Ascending aorta (tissue), 2 donors: ENCODE measurements around the gene PSMB5. TPM values are rescaled to one million over a fixed set of nuclear protein-coding genes. Genes with fewer than 3 reads are reported as not detected.

ENCODE experiments used
- DNase-seq, 2 donors: peaks; one replicate each; pipeline ENCODE4 v3.0.0-alpha.2; 2019; ENCODE audit warnings: low spot score in 2 of 2
- H3K27ac ChIP-seq, 2 donors: fragments of 200-600 bp; sonication (generic); one replicate each; pipeline ENCODE4 v1.5.1; 2016 to 2017; ENCODE audit warnings: mild to moderate bottlenecking in 1 of 2
- H3K27me3 ChIP-seq: fragments of 200-600 bp; sonication (generic); one replicate; pipeline ENCODE4 v1.5.1; 2017
- H3K36me3 ChIP-seq, 2 donors: fragments of 200-600 bp; sonication (generic); one replicate each; pipeline ENCODE4 v1.5.1; 2016
- H3K4me1 ChIP-seq, 2 donors: fragments of 200-600 bp; sonication (generic); one replicate each; pipeline ENCODE4 v1.5.1; 2016 to 2017; ENCODE audit warnings: mild to moderate bottlenecking in 1 of 2
- H3K4me3 ChIP-seq, 2 donors: fragments of 200-600 bp; sonication (generic); one replicate each; pipeline ENCODE4 v1.5.1; 2016 to 2017; ENCODE audit warnings: mild to moderate bottlenecking in 1 of 2
- H3K9me3 ChIP-seq, 2 donors: fragments of 200-600 bp; sonication (generic); one replicate each; pipeline ENCODE4 v1.5.1; 2016
- intact Hi-C: fragments of 100-400 bp; cut with DNase I; formaldehyde crosslinking; loops from one replicate; pipeline ENCODE4 v1.15.1; 2023
- total RNA-seq: library from RNA; depleted of rRNA; stranded (reverse); fragments of >200 nt; gene quantifications from one replicate; pipeline ENCODE4 v1.1.0, GENCODE V29; 2016
- TF ChIP-seq, protein P1 (sequence below), 3 experiments: fragments of 200-600 bp in 2 of 3; fragments of 450-650 bp in 1 of 3; sonication (generic) in 2 of 3; IDR thresholded peaks; one replicate each; pipeline ENCODE4 v1.5.1; 2016 to 2019; ENCODE audit warnings: antibody characterized with exemption in 3 of 3, mild to moderate bottlenecking in 1 of 3, moderate library complexity in 1 of 3

Gene PSMB5
- total RNA-seq, 1 donor from 2014 or later = 62.7 TPM

DNA sequence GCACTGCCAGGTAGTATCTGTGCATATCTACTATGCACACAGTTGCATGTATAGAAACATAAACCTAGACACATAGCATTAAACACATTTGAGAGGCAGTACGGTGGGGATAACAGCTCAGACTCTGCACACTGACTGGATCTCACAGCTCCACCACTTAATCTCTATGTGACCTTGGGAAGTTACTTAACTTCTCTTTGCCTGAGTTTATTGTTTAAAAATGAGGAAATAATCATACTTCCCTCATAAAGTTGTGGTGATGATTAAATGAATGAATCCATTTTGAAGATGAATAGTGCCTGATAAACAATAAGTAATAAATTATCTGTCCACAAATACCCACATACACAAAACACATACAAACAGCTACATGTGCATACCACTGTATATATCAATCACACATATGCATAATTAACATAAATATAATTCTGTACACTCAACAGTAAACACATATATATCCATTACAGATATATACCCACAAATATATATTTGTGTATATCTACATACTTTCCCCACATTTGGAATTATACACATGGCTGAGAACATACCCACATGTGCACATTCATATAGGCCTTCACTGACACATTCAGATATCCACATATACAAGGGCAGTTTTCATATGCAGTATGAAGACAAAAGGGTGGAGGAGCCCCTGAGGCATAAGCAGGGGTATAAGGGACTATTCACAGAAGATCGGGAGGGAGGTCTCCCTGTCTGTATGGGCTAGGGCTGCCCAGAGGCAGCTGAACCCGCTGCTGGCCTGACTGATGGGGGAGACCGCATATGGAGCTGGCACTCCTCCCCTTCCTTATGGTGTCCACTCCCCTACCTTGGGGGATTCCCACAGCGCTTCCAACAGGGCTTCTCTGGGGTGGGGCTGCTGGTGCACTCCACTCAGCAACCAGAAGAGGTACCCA is 16.7 kb upstream of the PSMB5 start:
- H3K27me3 ChIP-seq = no peaks in the 10 kb centered on the region
- no peaks in the 10 kb centered on the region for H3K9me3 ChIP-seq
- intact Hi-C loops = loop anchor here (10.0 kb wide), 1 partner anchor 497 kb away; no protein-coding TSS in a partner anchor
- H3K27ac ChIP-seq = no peak overlapping the region
- TF ChIP-seq, protein P1, sequence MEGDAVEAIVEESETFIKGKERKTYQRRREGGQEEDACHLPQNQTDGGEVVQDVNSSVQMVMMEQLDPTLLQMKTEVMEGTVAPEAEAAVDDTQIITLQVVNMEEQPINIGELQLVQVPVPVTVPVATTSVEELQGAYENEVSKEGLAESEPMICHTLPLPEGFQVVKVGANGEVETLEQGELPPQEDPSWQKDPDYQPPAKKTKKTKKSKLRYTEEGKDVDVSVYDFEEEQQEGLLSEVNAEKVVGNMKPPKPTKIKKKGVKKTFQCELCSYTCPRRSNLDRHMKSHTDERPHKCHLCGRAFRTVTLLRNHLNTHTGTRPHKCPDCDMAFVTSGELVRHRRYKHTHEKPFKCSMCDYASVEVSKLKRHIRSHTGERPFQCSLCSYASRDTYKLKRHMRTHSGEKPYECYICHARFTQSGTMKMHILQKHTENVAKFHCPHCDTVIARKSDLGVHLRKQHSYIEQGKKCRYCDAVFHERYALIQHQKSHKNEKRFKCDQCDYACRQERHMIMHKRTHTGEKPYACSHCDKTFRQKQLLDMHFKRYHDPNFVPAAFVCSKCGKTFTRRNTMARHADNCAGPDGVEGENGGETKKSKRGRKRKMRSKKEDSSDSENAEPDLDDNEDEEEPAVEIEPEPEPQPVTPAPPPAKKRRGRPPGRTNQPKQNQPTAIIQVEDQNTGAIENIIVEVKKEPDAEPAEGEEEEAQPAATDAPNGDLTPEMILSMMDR (IDR thresholded peaks at IDR 0.05) = no peak
- H3K4me1 ChIP-seq = peaks cover 0 to 5% of the 10 kb centered on the region in 2 donors
- no peak for DNase-seq
- H3K4me3 ChIP-seq = no peak overlapping the region
- no peaks in the 10 kb centered on the region for H3K36me3 ChIP-seq

DNA sequence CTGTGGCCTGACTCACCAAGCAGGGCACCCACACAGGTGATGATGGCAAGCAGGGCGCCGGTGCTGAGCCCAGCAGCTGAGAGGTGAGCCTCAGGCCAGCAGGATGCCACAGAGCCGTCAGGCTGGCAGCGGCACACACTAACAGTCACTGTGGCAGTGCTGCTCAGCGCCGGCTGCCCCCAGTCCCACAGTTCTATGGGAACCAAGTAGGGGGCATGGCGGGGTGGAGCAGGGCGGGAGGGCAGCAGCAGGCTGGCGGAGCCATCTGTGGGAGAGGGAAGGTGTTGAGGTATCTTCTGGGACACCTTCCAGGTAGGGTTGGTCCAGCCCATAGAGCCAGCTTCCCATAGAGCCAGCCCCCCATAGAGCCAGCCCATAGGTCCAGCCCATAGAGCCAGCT is 14.3 kb upstream of the PSMB5 start:
- H3K4me1 ChIP-seq = no peaks in the 10 kb centered on the region
- intact Hi-C loops = no loop called here
- H3K4me3 ChIP-seq = no peak overlapping the region
- TF ChIP-seq, protein P1 (IDR thresholded peaks at IDR 0.05) = no peak
- no peak overlapping the region for H3K27ac ChIP-seq
- no peaks in the 10 kb centered on the region for H3K27me3 ChIP-seq
- no peak for DNase-seq
- no peaks in the 10 kb centered on the region for H3K9me3 ChIP-seq
- no peaks in the 10 kb centered on the region for H3K36me3 ChIP-seq

- Histone ChIP-seq H3K4me3 (no peak overlapping the region), H3K36me3 (no peaks in the 10 kb centered on the region), H3K9me3 (no peaks in the 10 kb centered on the region), H3K4me1 (no peaks in the 10 kb centered on the region), H3K27me3 (no peaks in the 10 kb centered on the region), H3K27ac (no peak overlapping the region)
- TF ChIP-seq, protein P1 (IDR thresholded peaks at IDR 0.05) = no peak
- no peak for DNase-seq
- intact Hi-C loops = no loop called here
Measured at GRCh38 chr14:23047751-23048693, 13.3 kb upstream of the PSMB5 start.

GRCh38 chr14:23047034-23047634 is 12.4 kb upstream of the PSMB5 start:
- Histone ChIP-seq H3K27ac (no peak overlapping the region), H3K4me1 (no peaks in the 10 kb centered on the region), H3K4me3 (no peak overlapping the region), H3K36me3 (no peaks in the 10 kb centered on the region), H3K9me3 (no peaks in the 10 kb centered on the region), H3K27me3 (no peaks in the 10 kb centered on the region)
- intact Hi-C loops = no loop called here
- TF ChIP-seq, protein P1 (IDR thresholded peaks at IDR 0.05) = no peak
- no peak for DNase-seq
